WTC11 (cell line): Measurements from ENCODE around the gene MRPL44. TPM values are rescaled to one million over a fixed set of nuclear protein-coding genes. Genes with fewer than 3 reads are reported as not detected.

Experiments used
- ATAC-seq: fragments of 200-7000 bp; cut with Tn5 transposase; 2 replicates; pipeline ENCODE4 v1.10.0; 2021; ENCODE audit warnings: mild to moderate bottlenecking, moderate library complexity
- CTCF ChIA-PET: fragments of 300-600 bp; sonication (Branson Sonifier 250); formaldehyde crosslinking; loops from one replicate; lab custom pipeline; 2021; ENCODE audit warnings: antibody characterized with exemption; lab: Charles Lee
- POLR2A ChIA-PET: fragments of 350-600 bp; sonication (Branson Sonifier 250); formaldehyde crosslinking; loops from one replicate; lab custom pipeline; 2021; ENCODE audit warnings: antibody characterized with exemption; lab: Charles Lee
- DNase-seq: peaks from one replicate; pipeline ENCODE4 v3.0.0; 2021; ENCODE audit warnings: low spot score
- H3K27ac Mint-ChIP-seq: 2 replicates; pipeline ENCODE4 v1.8.0; 2021; ENCODE audit warnings: mixed read lengths
- H3K27me3 Mint-ChIP-seq: 2 replicates; pipeline ENCODE4 v1.8.0; 2021; ENCODE audit warnings: low read depth, mild to moderate bottlenecking, moderate library complexity, mixed read lengths
- H3K36me3 Mint-ChIP-seq: 2 replicates; pipeline ENCODE4 v1.8.0; 2021; ENCODE audit warnings: mixed read lengths
- H3K4me1 Mint-ChIP-seq: 2 replicates; pipeline ENCODE4 v1.8.0; 2022; ENCODE audit warnings: mixed read lengths
- H3K4me3 Mint-ChIP-seq: 2 replicates; pipeline ENCODE4 v1.8.0; 2021; ENCODE audit warnings: mild to moderate bottlenecking, moderate library complexity, mixed read lengths
- H3K9me3 Mint-ChIP-seq: 2 replicates; pipeline ENCODE4 v1.8.0; 2021; ENCODE audit warnings: mixed read lengths
- CBFB ChIP-seq: sonication (generic); formaldehyde crosslinking; IDR thresholded peaks from 2 replicates; pipeline ENCODE4 v1.8.1; 2022; ENCODE audit warnings: mild to moderate bottlenecking, low read depth, missing genetic modification reagents
- CDX4 ChIP-seq: fragments of 250-450 bp; sonication (Bioruptor Pico); IDR thresholded peaks from 2 replicates; pipeline ENCODE4 v1.9.0; 2021; ENCODE audit warnings: moderate library complexity, mild to moderate bottlenecking, inconsistent platforms, borderline replicate concordance
- EMX1 ChIP-seq: fragments of 250-450 bp; sonication (Bioruptor Pico); IDR thresholded peaks from 2 replicates; pipeline ENCODE4 v1.8.0; 2021; ENCODE audit warnings: mild to moderate bottlenecking
- ESRRA ChIP-seq: sonication (generic); formaldehyde crosslinking; IDR thresholded peaks from 2 replicates; pipeline ENCODE4 v1.8.1; 2022; ENCODE audit warnings: mild to moderate bottlenecking, missing genetic modification reagents, borderline replicate concordance
- FOXK1 ChIP-seq: sonication (generic); formaldehyde crosslinking; IDR thresholded peaks from 2 replicates; pipeline ENCODE4 v1.8.0; 2022; ENCODE audit warnings: mild to moderate bottlenecking, moderate library complexity, missing genetic modification reagents
- KAT7 ChIP-seq: sonication (generic); formaldehyde crosslinking; IDR thresholded peaks from 2 replicates; pipeline ENCODE4 v1.8.1; 2023; ENCODE audit warnings: missing genetic modification reagents, mild to moderate bottlenecking, borderline replicate concordance
- MXD4 ChIP-seq: fragments of 250-450 bp; sonication (Bioruptor Pico); IDR thresholded peaks from 2 replicates; pipeline ENCODE4 v1.8.0; 2021; ENCODE audit warnings: mild to moderate bottlenecking, moderate library complexity, borderline replicate concordance
- NFYB ChIP-seq: sonication (generic); formaldehyde crosslinking; conservative IDR thresholded peaks from 2 replicates; pipeline ENCODE4 v1.8.0; 2022; ENCODE audit warnings: low read depth, missing genetic modification reagents
- TEAD1 ChIP-seq: sonication (generic); formaldehyde crosslinking; IDR thresholded peaks from 2 replicates; pipeline ENCODE4 v1.8.0; 2022; ENCODE audit warnings: mild to moderate bottlenecking, missing genetic modification reagents
- ZNF423 ChIP-seq: fragments of 250-450 bp; sonication (Bioruptor Pico); IDR thresholded peaks from 2 replicates; pipeline ENCODE4 v2.1.2; 2022; ENCODE audit warnings: mild to moderate bottlenecking, moderate library complexity
- ZNF671 ChIP-seq: fragments of 250-450 bp; sonication (Bioruptor Pico); IDR thresholded peaks from 2 replicates; pipeline ENCODE4 v1.8.0; 2021; ENCODE audit warnings: mild to moderate bottlenecking
- total RNA-seq: library from RNA; stranded (reverse); gene quantifications from 3 replicates; pipeline ENCODE4 v1.2.3, GENCODE V29; 2021
- TF ChIP-seq, protein P1 (sequence below): sonication (generic); formaldehyde crosslinking; IDR thresholded peaks from 2 replicates; pipeline ENCODE4 v1.8.1; 2023; ENCODE audit warnings: mild to moderate bottlenecking, missing genetic modification reagents, borderline replicate concordance
- TF ChIP-seq, protein P2 (sequence below): sonication (generic); formaldehyde crosslinking; IDR thresholded peaks from 2 replicates; pipeline ENCODE4 v1.8.1; 2022; ENCODE audit warnings: mild to moderate bottlenecking, moderate library complexity, missing genetic modification reagents
- TF ChIP-seq, protein P3 (sequence below): sonication (generic); formaldehyde crosslinking; IDR thresholded peaks from 2 replicates; pipeline ENCODE4 v1.8.0; 2023; ENCODE audit warnings: missing genetic modification reagents
- TF ChIP-seq, protein P4 (sequence below): sonication (generic); formaldehyde crosslinking; IDR thresholded peaks from 2 replicates; pipeline ENCODE4 v1.8.0; 2022; ENCODE audit warnings: mild to moderate bottlenecking, missing genetic modification reagents

MRPL44 gene
- total RNA-seq, 1 experiment from 2014 or later, result 55.3 TPM

DNA sequence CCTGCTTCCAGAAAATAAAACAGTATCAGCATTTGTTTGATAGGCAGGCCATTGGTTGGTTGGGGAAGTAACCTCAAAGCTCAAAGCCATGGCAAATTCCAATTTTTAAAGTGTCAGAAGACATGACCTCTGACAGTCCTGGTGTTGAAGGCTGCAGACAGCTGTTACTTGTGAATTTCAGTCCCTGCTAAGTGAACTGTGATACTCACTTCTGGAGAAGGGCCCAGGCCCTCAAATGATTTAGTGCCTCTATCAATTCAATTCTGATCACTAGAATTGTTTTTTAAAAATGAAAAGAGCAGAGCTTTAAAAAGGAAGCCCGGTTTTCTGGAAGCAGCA is 23.1 kb downstream of the MRPL44 start (continued):
- TF ChIP-seq ESRRA (CRISPR knock-in tag) (no peak), FOXK1 (CRISPR knock-in tag) (no peak), ZNF671 (CRISPR knock-in tag) (no peak), ZNF423 (CRISPR knock-in tag) (no peak), EMX1 (CRISPR knock-in tag) (no peak)
- TF ChIP-seq, protein P1, sequence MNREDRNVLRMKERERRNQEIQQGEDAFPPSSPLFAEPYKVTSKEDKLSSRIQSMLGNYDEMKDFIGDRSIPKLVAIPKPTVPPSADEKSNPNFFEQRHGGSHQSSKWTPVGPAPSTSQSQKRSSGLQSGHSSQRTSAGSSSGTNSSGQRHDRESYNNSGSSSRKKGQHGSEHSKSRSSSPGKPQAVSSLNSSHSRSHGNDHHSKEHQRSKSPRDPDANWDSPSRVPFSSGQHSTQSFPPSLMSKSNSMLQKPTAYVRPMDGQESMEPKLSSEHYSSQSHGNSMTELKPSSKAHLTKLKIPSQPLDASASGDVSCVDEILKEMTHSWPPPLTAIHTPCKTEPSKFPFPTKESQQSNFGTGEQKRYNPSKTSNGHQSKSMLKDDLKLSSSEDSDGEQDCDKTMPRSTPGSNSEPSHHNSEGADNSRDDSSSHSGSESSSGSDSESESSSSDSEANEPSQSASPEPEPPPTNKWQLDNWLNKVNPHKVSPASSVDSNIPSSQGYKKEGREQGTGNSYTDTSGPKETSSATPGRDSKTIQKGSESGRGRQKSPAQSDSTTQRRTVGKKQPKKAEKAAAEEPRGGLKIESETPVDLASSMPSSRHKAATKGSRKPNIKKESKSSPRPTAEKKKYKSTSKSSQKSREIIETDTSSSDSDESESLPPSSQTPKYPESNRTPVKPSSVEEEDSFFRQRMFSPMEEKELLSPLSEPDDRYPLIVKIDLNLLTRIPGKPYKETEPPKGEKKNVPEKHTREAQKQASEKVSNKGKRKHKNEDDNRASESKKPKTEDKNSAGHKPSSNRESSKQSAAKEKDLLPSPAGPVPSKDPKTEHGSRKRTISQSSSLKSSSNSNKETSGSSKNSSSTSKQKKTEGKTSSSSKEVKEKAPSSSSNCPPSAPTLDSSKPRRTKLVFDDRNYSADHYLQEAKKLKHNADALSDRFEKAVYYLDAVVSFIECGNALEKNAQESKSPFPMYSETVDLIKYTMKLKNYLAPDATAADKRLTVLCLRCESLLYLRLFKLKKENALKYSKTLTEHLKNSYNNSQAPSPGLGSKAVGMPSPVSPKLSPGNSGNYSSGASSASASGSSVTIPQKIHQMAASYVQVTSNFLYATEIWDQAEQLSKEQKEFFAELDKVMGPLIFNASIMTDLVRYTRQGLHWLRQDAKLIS, result no peak

- no peak for DNase-seq
- no peak overlapping the region for H3K4me3 Mint-ChIP-seq
- TF ChIP-seq, protein P2, sequence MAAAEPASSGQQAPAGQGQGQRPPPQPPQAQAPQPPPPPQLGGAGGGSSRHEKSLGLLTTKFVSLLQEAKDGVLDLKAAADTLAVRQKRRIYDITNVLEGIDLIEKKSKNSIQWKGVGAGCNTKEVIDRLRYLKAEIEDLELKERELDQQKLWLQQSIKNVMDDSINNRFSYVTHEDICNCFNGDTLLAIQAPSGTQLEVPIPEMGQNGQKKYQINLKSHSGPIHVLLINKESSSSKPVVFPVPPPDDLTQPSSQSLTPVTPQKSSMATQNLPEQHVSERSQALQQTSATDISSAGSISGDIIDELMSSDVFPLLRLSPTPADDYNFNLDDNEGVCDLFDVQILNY (CRISPR knock-in tag), result no peak
- TF ChIP-seq NFYB (CRISPR knock-in tag) (no peak), TEAD1 (CRISPR knock-in tag) (no peak), CBFB (CRISPR knock-in tag) (no peak), CDX4 (CRISPR knock-in tag) (no peak)
- TF ChIP-seq, protein P3, sequence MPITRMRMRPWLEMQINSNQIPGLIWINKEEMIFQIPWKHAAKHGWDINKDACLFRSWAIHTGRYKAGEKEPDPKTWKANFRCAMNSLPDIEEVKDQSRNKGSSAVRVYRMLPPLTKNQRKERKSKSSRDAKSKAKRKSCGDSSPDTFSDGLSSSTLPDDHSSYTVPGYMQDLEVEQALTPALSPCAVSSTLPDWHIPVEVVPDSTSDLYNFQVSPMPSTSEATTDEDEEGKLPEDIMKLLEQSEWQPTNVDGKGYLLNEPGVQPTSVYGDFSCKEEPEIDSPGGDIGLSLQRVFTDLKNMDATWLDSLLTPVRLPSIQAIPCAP (CRISPR knock-in tag), result no peak
- TF ChIP-seq, protein P4, sequence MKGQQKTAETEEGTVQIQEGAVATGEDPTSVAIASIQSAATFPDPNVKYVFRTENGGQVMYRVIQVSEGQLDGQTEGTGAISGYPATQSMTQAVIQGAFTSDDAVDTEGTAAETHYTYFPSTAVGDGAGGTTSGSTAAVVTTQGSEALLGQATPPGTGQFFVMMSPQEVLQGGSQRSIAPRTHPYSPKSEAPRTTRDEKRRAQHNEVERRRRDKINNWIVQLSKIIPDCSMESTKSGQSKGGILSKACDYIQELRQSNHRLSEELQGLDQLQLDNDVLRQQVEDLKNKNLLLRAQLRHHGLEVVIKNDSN (CRISPR knock-in tag), result no peak
- TF ChIP-seq, all 79 proteins: peak for 0
- Mint-ChIP-seq H3K4me1 (no peaks in the 10 kb centered on the region), H3K27me3 (no peaks in the 10 kb centered on the region), H3K27ac (no peak overlapping the region), H3K36me3 (peaks cover 25% of the 10 kb centered on the region), H3K9me3 (no peaks in the 10 kb centered on the region)
- no peak for ATAC-seq
- CTCF ChIA-PET, result interaction anchor here (2.0 to 3.2 kb wide), 2 partner anchors 9 to 10 kb away, joined by 4 to 15 read pairs; no protein-coding TSS in a partner anchor
- POLR2A ChIA-PET, result no interaction called here
Observed at GRCh38 chr2:223980803-223981202, 23.5 kb downstream of the MRPL44 start.

DNA sequence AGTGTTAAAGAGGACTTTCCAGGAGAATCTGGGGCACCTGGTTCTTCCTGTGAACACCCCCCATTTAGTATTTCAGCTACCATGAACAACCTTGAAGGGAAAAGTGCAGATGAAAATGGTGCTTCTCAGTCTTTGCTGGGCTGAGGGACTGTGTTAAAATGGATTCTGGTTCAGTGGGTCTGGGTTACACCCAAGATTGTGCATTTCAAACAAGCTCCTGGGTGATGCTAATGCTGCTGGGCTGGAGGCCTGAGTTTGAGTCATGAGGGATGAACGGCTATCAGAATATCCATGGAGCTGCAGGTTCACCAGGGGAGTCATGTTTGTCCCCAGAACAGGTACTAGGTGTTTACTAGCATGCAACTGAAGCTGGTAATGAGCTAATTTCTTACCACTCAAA is 24.0 kb downstream of the MRPL44 start:
- no peak for DNase-seq
- H3K36me3 Mint-ChIP-seq, result peaks cover 25% of the 10 kb centered on the region
- H3K4me1 Mint-ChIP-seq, result no peaks in the 10 kb centered on the region
- TF ChIP-seq MXD4 (no peak), ZNF423 (CRISPR knock-in tag) (no peak), KAT7 (no peak), CDX4 (CRISPR knock-in tag) (no peak)
- TF ChIP-seq, all 79 proteins: peak for 0
- ChIA-PET POLR2A (no interaction called here), CTCF (interaction anchor here (2.0 to 3.2 kb wide), 2 partner anchors 9 to 11 kb away, joined by 4 to 15 read pairs; no protein-coding TSS in a partner anchor)
- Mint-ChIP-seq H3K4me3 (no peak overlapping the region), H3K27ac (no peak overlapping the region), H3K9me3 (no peaks in the 10 kb centered on the region), H3K27me3 (no peaks in the 10 kb centered on the region)
- ATAC-seq, result no peak
